Limb (tissue), 2 donors: ENCODE results near the gene NLRC5.

ENCODE experiments used
- DNase-seq, 2 donors: peaks; one replicate each; pipeline ENCODE4 v3.0.0-alpha.2; 2016; ENCODE audit errors: extremely low spot score in 2 of 2

NLRC5 gene

GRCh38 chr16:57126411-57126810 is 137.1 kb downstream of the NLRC5 start:
- no peak for DNase-seq

DNA sequence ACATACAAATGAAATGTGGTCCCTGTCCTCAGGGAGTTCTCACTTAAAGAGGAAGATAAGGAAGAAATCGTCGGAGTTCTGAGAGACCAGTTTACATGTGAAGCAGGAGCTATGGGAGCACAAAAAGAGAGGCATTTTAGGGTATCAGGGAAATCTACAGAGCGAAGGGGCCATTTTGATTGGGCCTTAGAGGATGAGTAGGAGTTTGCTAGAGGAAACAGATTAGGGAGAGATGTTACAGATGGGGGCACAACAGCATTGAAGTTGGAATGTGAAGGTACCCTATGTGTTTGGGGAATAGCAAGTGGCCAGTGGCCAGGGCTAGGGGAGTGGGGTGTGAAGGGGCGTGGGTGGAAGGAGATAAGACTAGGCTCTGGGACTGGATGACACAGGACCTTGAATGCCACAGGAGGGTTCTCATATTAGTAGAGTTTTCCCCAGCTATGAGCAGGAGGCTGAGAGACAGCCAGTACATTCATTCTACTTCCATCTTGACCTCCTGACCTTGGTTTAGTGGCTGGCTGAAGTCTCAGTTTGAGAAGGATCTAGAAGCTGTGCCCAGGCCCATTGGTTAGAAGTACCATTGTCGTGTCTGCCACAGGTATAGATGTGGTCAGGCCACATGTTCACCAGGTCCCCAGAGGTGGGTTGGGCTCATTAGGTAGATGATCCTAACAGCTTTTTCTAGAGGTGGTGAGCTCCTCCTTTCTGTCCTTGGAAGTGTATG is 137.8 kb downstream of the NLRC5 start:
- DNase-seq, result no peak

DNA sequence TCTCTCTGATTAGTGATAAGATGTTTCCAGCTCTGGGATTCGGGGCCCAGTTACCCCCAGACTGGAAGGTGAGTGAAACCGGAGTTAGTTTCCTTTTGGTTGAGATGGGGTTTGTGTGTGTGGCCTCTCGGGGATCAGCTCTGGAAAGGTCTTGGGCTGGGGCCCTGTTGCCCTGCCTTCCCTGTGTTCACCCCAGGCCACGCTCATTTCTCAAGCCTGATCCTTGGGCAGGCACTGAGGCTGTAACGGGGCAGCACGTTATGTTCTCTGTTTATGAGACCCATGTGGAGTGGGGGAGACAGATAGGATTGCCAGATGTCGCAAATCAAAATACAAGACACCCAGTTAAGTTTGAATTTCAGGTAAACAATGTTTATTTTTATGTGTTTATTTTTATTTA is 138.5 kb downstream of the NLRC5 start:
- no peak for DNase-seq

GRCh38 chr16:57128771-57129389 is 139.5 kb downstream of the NLRC5 start:
- no peak for DNase-seq

- DNase-seq, result no peak
These were observed 141.6 kb downstream of the NLRC5 start for GRCh38 chr16:57130950-57131321.

- no peak for DNase-seq
These were observed 142.1 kb downstream of the NLRC5 start for GRCh38 chr16:57131351-57131970.

DNA sequence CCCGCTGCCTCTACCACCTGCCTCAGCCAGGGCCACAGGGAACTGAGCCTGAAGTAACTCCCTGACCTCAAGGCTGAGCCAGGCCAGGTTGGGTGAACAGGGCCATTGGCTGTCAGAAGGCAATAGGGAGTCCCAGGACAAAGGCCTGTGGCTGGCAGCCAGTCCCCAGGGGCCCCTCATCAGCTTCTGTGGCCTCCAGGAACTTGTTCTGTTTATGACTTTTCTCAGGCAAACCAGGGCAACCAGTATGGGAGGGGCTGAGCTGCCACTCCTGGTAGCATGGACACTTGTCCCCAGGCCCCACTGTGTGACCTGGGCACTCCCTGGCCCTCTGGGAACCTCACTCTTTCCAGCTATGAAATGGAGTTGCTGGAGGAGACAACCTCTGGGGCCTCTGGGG is 143.1 kb downstream of the NLRC5 start:
- no peak for DNase-seq

DNA sequence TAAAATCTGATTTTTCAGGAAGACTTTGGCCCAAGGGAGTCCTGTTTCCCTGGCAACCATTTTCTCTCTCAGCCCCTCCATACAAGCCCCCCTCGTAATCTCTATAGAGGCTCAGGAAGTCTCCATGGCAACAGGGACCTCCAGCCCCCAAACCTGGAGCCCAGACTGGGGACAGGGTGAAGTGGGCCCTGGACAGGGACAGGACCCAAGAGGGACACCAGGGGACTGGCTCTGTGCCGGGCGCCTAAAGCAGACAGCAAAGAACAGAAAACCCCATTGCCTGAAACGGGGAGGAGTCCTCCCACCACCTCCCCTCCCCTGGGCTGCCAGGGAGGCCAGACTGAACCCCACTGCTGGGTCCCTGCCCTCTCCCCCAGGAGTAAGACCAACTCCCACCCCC is 143.7 kb downstream of the NLRC5 start:
- DNase-seq, result no peak
